Breast epithelium (tissue), 4 donors: ENCODE data around the gene TMEM255B. TPM values are rescaled to one million over a fixed set of nuclear protein-coding genes. Genes with fewer than 3 reads are reported as not detected.

ENCODE experiments used
- DNase-seq, 2 donors: peaks; one replicate each; pipeline ENCODE4 v3.0.0-alpha.2; 2019; ENCODE audit warnings: low spot score in 2 of 2
- H3K27ac ChIP-seq, 2 donors: fragments of 200-600 bp; sonication (generic) in 1 of 2; one replicate each; pipeline ENCODE4 v1.5.1; 2016 to 2019; ENCODE audit warnings: mild to moderate bottlenecking in 1 of 2
- H3K27me3 ChIP-seq, 2 donors: fragments of 200-600 bp; sonication (generic) in 1 of 2; one replicate each; pipeline versions ENCODE4 v1.5.1 to v1.6.0; 2017 to 2019; ENCODE audit warnings: control low read depth in 1 of 2, mild to moderate bottlenecking in 1 of 2
- H3K36me3 ChIP-seq: fragments of 200-600 bp; one replicate; pipeline ENCODE4 v1.5.1; 2019
- H3K4me1 ChIP-seq, 2 donors: fragments of 200-600 bp; sonication (generic); one replicate each; pipeline ENCODE4 v1.5.1; 2016 to 2019; ENCODE audit warnings: control low read depth in 1 of 2
- H3K4me3 ChIP-seq, 3 donors: fragments of 200-600 bp; sonication (generic); 1 replicate in 2 of 3; 2 replicates in 1 of 3; pipeline ENCODE4 v1.5.1; 2016 to 2019; ENCODE audit warnings: mild to moderate bottlenecking in 3 of 3, moderate library complexity in 2 of 3
- H3K9me3 ChIP-seq, 2 donors: fragments of 200-600 bp; sonication (generic) in 1 of 2; one replicate each; pipeline ENCODE4 v1.5.1; 2016 to 2019; ENCODE audit warnings: control low read depth in 1 of 2
- CTCF ChIP-seq, 3 donors: fragments of 450-650 bp; IDR thresholded peaks; one replicate each; pipeline ENCODE4 v1.5.1; 2016 to 2017; ENCODE audit warnings: antibody characterized with exemption in 3 of 3, mild to moderate bottlenecking in 3 of 3, moderate library complexity in 3 of 3
- POLR2A ChIP-seq: fragments of 450-650 bp; IDR thresholded peaks from one replicate; pipeline ENCODE4 v1.6.1; 2016; ENCODE audit warnings: antibody characterized with exemption, mild to moderate bottlenecking, moderate library complexity
- POLR2AphosphoS5 ChIP-seq, 3 donors: sonication (generic); formaldehyde crosslinking; IDR thresholded peaks; one replicate each; pipeline ENCODE4 v1.6.1; 2017; ENCODE audit warnings: antibody characterized with exemption in 3 of 3
- intact Hi-C: fragments of 100-400 bp; cut with DNase I; formaldehyde crosslinking; loops from one replicate; pipeline ENCODE4 v1.15.1; 2023; ENCODE audit warnings: low total_unique reads
- total RNA-seq, 3 donors: library from RNA; depleted of rRNA; stranded (reverse); fragments of >200 nt; gene quantifications; one replicate each; pipeline ENCODE4 v1.1.0, GENCODE V29; 2016

Gene TMEM255B
- total RNA-seq, 3 donors from 2014 or later: 2.3 to 11.8 (median 5.2) TPM

GRCh38 chr13:113841353-113841650 is 82.3 kb downstream of the TMEM255B start:
- Histone ChIP-seq H3K4me3 (no peak overlapping the region), H3K27me3 (no peaks in the 10 kb centered on the region), H3K36me3 (no peaks in the 10 kb centered on the region), H3K9me3 (no peaks in the 10 kb centered on the region), H3K27ac (peak overlapping the region in 1 of 2 donors; percentile 61), H3K4me1 (peaks cover 22 to 41% of the 10 kb centered on the region in 2 donors)
- no peak for TF ChIP-seq POLR2A
- TF ChIP-seq CTCF (IDR thresholded peaks at IDR 0.05): no peak
- TF ChIP-seq POLR2AphosphoS5 (IDR thresholded peaks at IDR 0.05): no peak
- DNase-seq: no peak
- intact Hi-C loops: no loop called here

- intact Hi-C loops: no loop called here
- no peaks in the 10 kb centered on the region for H3K36me3 ChIP-seq
- no peak overlapping the region for H3K27ac ChIP-seq
- peaks cover 19 to 35% of the 10 kb centered on the region in 2 donors for H3K4me1 ChIP-seq
- H3K27me3 ChIP-seq: no peaks in the 10 kb centered on the region
- H3K4me3 ChIP-seq: no peak overlapping the region
- no peak for TF ChIP-seq POLR2AphosphoS5 (IDR thresholded peaks at IDR 0.05)
- DNase-seq: no peak
- no peaks in the 10 kb centered on the region for H3K9me3 ChIP-seq
These were observed 83.5 kb downstream of the TMEM255B start for GRCh38 chr13:113842336-113843062.

- H3K36me3 ChIP-seq: no peaks in the 10 kb centered on the region
- H3K4me1 ChIP-seq: peaks cover 14 to 28% of the 10 kb centered on the region in 2 donors
- TF ChIP-seq POLR2AphosphoS5 (IDR thresholded peaks at IDR 0.05) (no peak), CTCF (IDR thresholded peaks at IDR 0.05) (no peak), POLR2A (no peak)
- no peak overlapping the region for H3K27ac ChIP-seq
- no peak overlapping the region for H3K4me3 ChIP-seq
- intact Hi-C loops: no loop called here
- DNase-seq: no peak
- H3K9me3 ChIP-seq: no peaks in the 10 kb centered on the region
- no peaks in the 10 kb centered on the region for H3K27me3 ChIP-seq
These were observed 84.1 kb downstream of the TMEM255B start for GRCh38 chr13:113843063-113843654.

GRCh38 chr13:113843864-113844556 is 85.0 kb downstream of the TMEM255B start:
- H3K4me1 ChIP-seq: peaks cover 6 to 20% of the 10 kb centered on the region in 2 donors
- H3K9me3 ChIP-seq: no peaks in the 10 kb centered on the region
- DNase-seq: peak in 1 of 2 donors; percentile 25
- H3K36me3 ChIP-seq: no peaks in the 10 kb centered on the region
- no peaks in the 10 kb centered on the region for H3K27me3 ChIP-seq
- H3K27ac ChIP-seq: no peak overlapping the region
- no peak overlapping the region for H3K4me3 ChIP-seq
- intact Hi-C loops: no loop called here
- no peak for TF ChIP-seq POLR2AphosphoS5 (IDR thresholded peaks at IDR 0.05)
- TF ChIP-seq CTCF (IDR thresholded peaks at IDR 0.05): no peak
- no peak for TF ChIP-seq POLR2A

GRCh38 chr13:113845055-113845454 is 86.0 kb downstream of the TMEM255B start:
- peak in 1 of 2 donors; percentile 42 for DNase-seq
- Histone ChIP-seq H3K9me3 (no peaks in the 10 kb centered on the region), H3K27ac (no peak overlapping the region), H3K27me3 (no peaks in the 10 kb centered on the region), H3K4me1 (peaks cover 6 to 10% of the 10 kb centered on the region in 2 donors), H3K36me3 (no peaks in the 10 kb centered on the region), H3K4me3 (no peak overlapping the region)
- TF ChIP-seq POLR2AphosphoS5 (IDR thresholded peaks at IDR 0.05) (no peak), POLR2A (no peak), CTCF (IDR thresholded peaks at IDR 0.05) (no peak)
- intact Hi-C loops: no loop called here
